SK-N-SH treated with all-trans-retinoic acid at 6 μM for 48 hours (cell line): Measurements from ENCODE around the gene GRIA1.

Source experiments
- RARB ChIP-seq: fragments of 250-450 bp; sonication (Bioruptor Pico); IDR thresholded peaks from 2 replicates; pipeline ENCODE4 v1.8.0; 2021; ENCODE audit warnings: mild to moderate bottlenecking, moderate library complexity
- SNAI2 ChIP-seq: fragments of 250-450 bp; sonication (Bioruptor Pico); IDR thresholded peaks from 2 replicates; pipeline ENCODE4 v1.5.0; 2020; ENCODE audit warnings: mild to moderate bottlenecking, moderate library complexity
- ZC3H10 ChIP-seq: fragments of 250-450 bp; sonication (Bioruptor Pico); IDR thresholded peaks from 2 replicates; pipeline ENCODE4 v1.5.1; 2021; ENCODE audit warnings: mild to moderate bottlenecking, moderate library complexity

DNA sequence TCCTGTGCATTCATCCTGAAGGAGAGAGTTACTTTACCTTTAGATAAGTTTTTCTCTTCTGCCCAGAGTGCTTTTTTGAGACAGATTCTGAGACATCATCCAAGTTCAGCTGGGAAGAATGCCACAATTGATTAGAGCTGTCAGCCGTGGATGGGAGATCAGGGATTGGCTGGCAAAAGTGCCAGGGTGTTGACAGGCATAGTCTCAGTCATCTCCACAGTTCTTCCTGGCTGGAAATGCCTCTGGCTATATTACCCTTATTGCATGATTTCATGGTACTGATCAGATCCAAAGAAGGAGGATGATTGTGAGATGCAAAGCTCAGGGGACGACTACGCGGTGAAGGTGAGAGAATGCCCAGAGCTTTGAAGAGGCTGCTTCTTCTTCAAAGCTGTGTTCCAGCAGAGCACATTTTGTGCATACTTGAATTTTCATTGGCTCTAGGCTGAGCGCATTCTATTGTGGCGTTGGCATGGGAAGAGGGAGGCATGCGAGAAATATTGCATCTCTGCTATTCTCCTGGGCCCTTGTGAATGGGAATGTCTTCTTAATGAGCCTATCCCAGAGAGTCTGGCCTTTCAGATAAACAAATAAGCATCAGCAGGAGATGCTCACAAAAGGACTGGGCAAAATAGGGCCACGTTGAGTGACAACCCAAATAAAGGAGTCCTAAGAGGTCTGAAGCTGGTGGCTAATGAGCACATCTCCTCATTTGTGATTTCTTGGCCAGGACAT, 82.1 kb downstream of the GRIA1 start:
- no peak for TF ChIP-seq ZC3H10 (CRISPR knock-in tag)
- no peak for TF ChIP-seq SNAI2 (CRISPR knock-in tag)
- no peak for TF ChIP-seq RARB (CRISPR knock-in tag)
